Activated CD8-positive, alpha-beta T cell treated with anti-CD3 and anti-CD28 coated beads for 36 hours (primary cell): Measurements from ENCODE around the gene MGLL. TPM values are rescaled to one million over a fixed set of nuclear protein-coding genes. Genes with fewer than 3 reads are reported as not detected.

Experiments
- ATAC-seq: fragments of 200-7000 bp; cut with Tn5 transposase; one replicate; pipeline ENCODE4 v1.10.0; 2021; ENCODE audit warnings: mild to moderate bottlenecking, moderate library complexity
- CTCF ChIA-PET: fragments of 350-600 bp; sonication (Branson Sonifier 250); formaldehyde crosslinking; loops from one replicate; lab custom pipeline; 2021; ENCODE audit warnings: antibody characterized with exemption; lab: Charles Lee
- POLR2A ChIA-PET: fragments of 350-600 bp; sonication (Branson Sonifier 250); formaldehyde crosslinking; loops from one replicate; lab custom pipeline; 2021; ENCODE audit warnings: antibody characterized with exemption; lab: Charles Lee
- DNase-seq: peaks from one replicate; pipeline ENCODE4 v3.0.0-alpha.2; 2020
- H3K27ac Mint-ChIP-seq: one replicate; pipeline ENCODE4 v1.8.0; 2021; ENCODE audit warnings: mild to moderate bottlenecking, mixed read lengths
- H3K27me3 Mint-ChIP-seq: one replicate; pipeline ENCODE4 v1.8.0; 2021; ENCODE audit warnings: mixed read lengths
- H3K36me3 Mint-ChIP-seq: one replicate; pipeline ENCODE4 v1.8.0; 2021; ENCODE audit warnings: low read depth, mixed read lengths
- H3K4me1 Mint-ChIP-seq: one replicate; pipeline ENCODE4 v1.8.0; 2021; ENCODE audit warnings: low read depth, mixed read lengths
- H3K4me3 Mint-ChIP-seq: one replicate; pipeline ENCODE4 v1.8.0; 2021; ENCODE audit warnings: mild to moderate bottlenecking, moderate library complexity, mixed read lengths
- H3K9me3 Mint-ChIP-seq: one replicate; pipeline ENCODE4 v1.8.0; 2021; ENCODE audit warnings: mixed read lengths
- CTCF ChIP-seq: fragments of 200-600 bp; IDR thresholded peaks from one replicate; pipeline ENCODE4 v1.8.0; 2022; ENCODE audit warnings: antibody characterized with exemption, mild to moderate bottlenecking
- intact Hi-C: fragments of 100-400 bp; cut with micrococcal nuclease; formaldehyde crosslinking; loops from one replicate; pipeline ENCODE4 v1.10.0; 2022
- total RNA-seq, 2 experiments: library from RNA; stranded (reverse); gene quantifications; one replicate each; pipeline ENCODE4 v1.2.3, GENCODE V29; 2021

Gene MGLL
- total RNA-seq, 2 experiments from 2014 or later = 1.1 to 3.1 TPM

DNA sequence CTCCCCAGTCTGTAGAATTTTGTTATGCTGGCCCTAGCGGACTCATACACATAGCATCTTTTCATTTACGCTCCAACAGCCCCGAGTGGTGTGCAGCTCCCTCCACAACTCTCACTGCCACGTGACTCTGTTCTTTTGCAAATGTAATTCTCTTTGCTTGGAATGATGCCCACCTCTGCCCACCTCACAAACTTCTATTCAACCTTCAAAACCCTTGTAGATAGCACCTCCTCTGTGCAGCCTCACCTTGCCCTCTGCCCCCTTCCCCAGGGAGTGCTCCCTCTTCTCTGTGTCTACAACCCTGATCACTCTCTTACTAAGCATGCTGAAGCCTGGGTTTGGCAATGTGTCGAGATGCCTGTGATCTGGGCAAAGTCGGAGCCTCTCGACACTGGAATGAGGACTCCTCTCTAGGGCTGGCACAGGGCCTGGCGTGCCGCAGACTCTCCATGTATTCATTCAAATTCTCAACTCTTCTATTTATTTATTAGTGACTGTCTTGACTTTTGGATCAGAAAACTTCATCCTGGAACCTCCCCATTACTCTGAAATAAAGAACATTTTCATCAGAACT, 73.5 kb downstream of the MGLL start:
- no peak overlapping the region for H3K27ac Mint-ChIP-seq
- ChIA-PET POLR2A (no interaction called here), CTCF (no interaction called here)
- H3K36me3 Mint-ChIP-seq = no peaks in the 10 kb centered on the region
- peaks cover 4% of the 10 kb centered on the region for H3K27me3 Mint-ChIP-seq
- no peak overlapping the region for H3K4me3 Mint-ChIP-seq
- ATAC-seq (no peak), DNase-seq (no peak)
- intact Hi-C loops = no loop called here
- peaks cover 16% of the 10 kb centered on the region for H3K4me1 Mint-ChIP-seq
- TF ChIP-seq CTCF = no peak
- H3K9me3 Mint-ChIP-seq = no peaks in the 10 kb centered on the region

DNA sequence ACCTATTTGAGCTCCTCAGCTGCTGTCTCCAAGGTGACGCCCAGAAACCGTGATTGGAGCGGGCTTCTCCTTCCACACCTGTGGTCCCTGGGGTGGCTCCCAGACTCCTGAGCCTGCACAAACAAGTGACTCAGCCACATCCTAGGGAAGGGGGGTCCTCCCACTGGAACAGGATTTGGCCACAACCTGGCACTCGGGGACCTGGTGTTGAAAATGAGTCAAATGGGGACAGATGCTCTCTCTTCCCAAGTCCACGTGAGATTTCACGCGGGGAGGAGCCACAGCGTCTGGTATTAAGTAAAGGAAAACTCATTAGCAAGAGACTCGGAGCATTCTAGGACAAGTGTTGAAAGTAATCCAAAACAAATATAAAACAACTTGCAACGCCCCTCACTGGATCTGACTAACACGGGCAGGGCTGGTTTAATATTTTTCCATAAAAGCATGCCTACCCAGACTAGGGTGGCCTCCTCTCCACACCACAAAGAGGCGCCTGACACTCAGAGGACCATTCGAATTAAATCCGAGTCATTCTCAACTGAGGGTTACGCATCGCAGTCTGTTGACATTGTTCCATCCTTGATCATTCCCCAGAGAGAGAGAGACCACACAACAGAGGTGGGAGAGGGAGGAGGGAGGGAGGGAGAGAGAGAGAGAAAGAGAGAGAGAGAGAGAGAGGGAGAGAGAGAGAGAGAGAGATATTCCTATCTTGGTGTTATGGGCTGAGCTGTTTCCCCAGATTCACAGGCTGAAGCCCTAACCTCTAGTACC, 74.4 kb downstream of the MGLL start:
- Mint-ChIP-seq H3K36me3 (no peaks in the 10 kb centered on the region), H3K4me3 (no peak overlapping the region), H3K27ac (no peak overlapping the region), H3K9me3 (no peaks in the 10 kb centered on the region), H3K27me3 (peaks cover 4% of the 10 kb centered on the region), H3K4me1 (peaks cover 16% of the 10 kb centered on the region)
- DNase-seq (no peak), ATAC-seq (no peak)
- POLR2A ChIA-PET = no interaction called here
- CTCF ChIA-PET = no interaction called here
- intact Hi-C loops = no loop called here
- TF ChIP-seq CTCF = no peak

DNA sequence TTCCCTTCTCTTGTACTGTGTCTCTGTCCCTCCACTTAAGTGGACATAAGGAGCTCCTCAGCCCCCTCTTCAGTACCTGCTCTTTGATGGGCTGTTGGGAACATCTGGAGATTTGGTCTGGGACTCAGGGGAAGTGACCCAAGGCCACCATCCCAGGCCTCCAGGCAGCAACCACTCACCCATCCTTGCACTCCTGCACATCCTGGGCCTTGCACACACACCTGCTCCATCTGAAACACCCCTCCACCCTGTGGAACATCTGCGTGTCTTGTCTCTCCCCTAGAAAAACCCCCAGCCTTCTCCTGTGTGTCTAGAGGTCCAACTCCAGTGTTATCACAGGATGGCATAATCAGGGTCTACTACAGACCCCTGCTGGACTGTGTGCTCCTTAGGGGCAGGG, 75.2 kb downstream of the MGLL start:
- DNase-seq = no peak
- no peak overlapping the region for H3K27ac Mint-ChIP-seq
- ATAC-seq = no peak
- no peaks in the 10 kb centered on the region for H3K9me3 Mint-ChIP-seq
- ChIA-PET POLR2A (no interaction called here), CTCF (no interaction called here)
- no peaks in the 10 kb centered on the region for H3K27me3 Mint-ChIP-seq
- TF ChIP-seq CTCF = no peak
- no peak overlapping the region for H3K4me3 Mint-ChIP-seq
- intact Hi-C loops = no loop called here
- no peaks in the 10 kb centered on the region for H3K36me3 Mint-ChIP-seq
- peaks cover 16% of the 10 kb centered on the region for H3K4me1 Mint-ChIP-seq

GRCh38 chr3:127746400-127747057, 75.8 kb downstream of the MGLL start:
- Mint-ChIP-seq H3K27me3 (no peaks in the 10 kb centered on the region), H3K9me3 (no peaks in the 10 kb centered on the region), H3K4me3 (no peak overlapping the region), H3K36me3 (no peaks in the 10 kb centered on the region), H3K4me1 (peaks cover 16% of the 10 kb centered on the region), H3K27ac (no peak overlapping the region)
- ATAC-seq (no peak), DNase-seq (no peak)
- no peak for TF ChIP-seq CTCF
- intact Hi-C loops = no loop called here
- POLR2A ChIA-PET = no interaction called here
- CTCF ChIA-PET = no interaction called here
